GM21526 (cell line): ENCODE results near the gene SMU1.
"Not testable (repeated sequence)": the region's sequence is repeated elsewhere in the genome, so short reads cannot be mapped to it uniquely, and the experiment has no call there.

Experiments used
- ATAC-seq: cut with Tn5 transposase; IDR thresholded peaks from one replicate; pipeline ENCODE4 v1.9.1; 2021; ENCODE audit warnings: moderate library complexity; ENCODE audit not compliant: unreplicated experiment, low FRiP score

Gene SMU1

DNA sequence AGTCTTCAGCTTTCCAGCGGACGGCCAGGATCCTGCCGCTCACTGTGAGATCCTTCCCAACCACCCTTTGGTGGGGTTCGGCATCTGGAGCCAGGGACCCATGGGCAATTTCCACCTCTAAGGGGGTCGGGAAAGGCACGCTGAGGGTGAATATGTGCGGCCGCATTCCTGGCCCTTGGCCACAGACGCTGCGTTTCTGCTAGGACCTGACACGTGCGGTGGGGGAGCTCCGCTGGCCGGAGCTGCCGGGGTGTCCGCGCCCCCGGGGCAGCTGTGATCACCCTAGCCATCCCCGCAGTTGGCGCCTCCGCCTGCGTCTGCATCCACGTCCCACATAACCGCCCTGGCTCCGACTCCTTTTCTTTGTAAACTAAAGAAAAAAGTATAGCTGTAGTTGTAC is 56.7 kb downstream of the SMU1 start:
- ATAC-seq: no peak

DNA sequence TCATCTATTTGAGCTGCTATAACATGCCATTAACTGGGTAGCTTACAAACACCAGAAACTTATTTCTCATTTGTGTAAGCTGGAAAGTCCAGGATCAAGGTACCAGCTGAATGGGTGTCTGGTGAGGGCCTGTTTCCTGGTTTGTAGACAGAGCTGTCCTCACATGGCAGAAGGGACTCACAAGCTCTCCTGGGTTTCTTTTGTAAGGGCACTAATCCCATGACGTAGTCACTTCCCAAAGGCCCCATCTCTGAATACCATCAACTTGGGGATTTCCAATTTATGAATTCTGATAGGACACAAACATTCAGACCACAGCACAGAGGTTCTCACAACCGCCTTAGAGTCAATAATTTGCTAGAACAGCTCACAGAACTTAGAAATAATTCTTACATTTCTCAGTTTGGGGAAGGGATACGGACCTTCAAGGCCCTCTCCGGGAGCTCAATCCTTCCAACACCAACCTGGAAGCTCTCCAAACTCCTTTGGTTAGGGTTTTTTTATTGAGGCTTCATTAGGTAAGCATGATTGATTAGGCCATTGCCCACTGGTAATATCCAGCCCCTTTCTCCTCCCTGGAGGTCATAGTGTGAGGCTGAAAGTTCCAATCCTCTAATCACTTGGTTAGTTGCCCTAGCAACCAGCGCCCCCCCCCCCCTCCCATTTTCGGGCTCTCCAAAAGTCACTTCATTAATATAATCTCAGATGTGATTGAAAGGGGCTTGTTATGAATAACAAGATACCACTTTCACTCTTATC is 59.0 kb downstream of the SMU1 start:
- no peak for ATAC-seq

DNA sequence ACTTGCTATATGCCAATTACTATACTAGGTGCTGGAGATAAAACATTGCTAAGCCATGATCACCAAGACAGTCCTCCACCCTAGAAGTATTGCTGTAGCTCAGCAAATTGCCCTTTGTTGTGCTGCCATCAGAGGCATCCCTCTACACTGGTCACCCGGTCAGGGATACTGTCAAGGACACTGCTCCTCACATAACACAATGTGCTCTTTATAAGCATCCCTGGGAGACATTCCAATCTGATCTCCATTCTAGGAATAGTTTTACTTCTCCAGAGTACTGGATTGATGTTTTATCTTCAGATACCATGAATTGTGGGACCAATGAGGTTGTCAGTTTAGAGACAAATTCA is 61.8 kb downstream of the SMU1 start:
- ATAC-seq: no peak

DNA sequence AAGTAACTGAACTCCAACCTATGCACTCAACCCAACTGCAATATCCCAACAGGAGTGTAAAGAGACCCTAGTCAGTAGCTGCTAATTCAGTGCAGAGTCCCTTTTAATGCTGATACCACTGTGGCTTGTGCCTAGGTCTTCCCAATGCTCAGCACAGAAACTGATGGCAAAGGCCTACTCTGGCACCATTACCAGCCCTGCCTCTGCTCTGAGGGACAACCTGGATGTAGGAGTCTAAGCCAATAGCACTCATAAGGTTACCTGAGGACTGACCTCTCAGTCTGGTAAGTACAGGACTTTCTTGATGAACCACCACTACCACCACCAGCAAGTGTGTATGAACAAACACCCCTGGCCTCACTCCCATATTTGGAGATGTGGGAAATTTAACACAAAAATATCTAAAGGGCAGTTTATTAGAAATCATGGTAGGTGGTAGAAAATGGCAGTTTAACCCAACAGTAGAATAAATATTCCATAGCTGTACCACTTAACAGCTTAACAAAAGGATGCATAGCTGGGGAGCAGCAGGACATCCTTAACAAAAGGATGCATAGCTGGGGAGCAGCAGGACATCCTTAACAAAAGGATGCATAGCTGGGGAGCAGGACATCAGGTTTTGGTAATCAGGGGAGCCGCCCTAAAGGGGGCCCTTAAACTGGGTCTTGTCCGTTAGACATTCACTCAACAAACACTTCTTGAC is 62.4 kb downstream of the SMU1 start:
- ATAC-seq: no peak

DNA sequence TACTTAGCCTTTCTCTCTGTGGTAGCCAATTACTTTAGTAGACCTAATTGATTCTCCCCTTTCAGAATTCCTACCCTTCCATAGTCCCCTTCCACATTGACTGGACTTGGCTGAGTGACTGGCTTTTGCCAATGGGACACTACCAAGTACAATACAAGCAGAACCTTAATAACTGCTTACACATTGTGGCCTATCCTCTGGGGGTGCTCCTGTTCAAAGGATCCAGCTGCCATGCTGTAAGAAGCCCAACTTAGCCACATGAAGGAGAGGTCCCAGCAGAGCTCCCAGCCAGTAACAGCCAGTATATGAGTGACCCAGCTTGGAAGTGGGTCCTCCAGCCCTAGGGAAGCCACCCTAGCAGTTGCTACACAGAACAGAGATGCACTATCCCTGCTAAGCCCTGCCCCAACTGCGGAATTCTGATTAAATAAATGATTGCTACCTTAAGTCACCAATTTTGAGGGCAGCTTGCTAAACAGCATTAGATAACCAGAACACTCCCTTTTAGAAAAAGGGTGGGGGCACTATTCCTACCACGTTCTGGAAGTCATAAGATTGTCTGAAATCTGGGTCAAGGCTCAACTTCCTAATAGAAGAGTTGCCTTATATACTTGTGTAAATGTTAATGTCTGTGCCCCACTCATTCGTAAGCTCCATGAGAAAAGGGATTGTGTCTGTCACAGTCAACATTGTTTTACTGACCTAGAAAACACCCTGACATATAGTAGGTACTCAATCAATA is 64.0 kb downstream of the SMU1 start:
- ATAC-seq: no peak

DNA sequence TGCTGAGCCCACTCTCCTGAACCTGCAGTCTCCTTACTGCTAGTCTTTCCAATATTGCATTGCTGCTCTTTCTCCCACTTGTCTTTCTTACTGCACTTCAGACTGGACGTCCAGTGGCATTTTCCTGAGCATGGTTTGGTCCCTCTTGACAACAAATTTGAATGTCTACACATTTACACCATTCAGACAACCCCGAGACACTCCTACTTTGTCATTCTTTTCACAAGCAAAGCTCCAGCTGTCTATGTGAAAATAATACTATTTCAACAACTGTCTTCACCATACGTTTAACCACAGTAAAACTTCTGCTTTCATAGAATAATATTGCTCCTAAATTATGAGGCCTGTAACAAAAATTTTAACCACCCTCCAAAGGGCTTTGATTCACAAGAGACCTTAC is 64.6 kb downstream of the SMU1 start:
- no peak for ATAC-seq

DNA sequence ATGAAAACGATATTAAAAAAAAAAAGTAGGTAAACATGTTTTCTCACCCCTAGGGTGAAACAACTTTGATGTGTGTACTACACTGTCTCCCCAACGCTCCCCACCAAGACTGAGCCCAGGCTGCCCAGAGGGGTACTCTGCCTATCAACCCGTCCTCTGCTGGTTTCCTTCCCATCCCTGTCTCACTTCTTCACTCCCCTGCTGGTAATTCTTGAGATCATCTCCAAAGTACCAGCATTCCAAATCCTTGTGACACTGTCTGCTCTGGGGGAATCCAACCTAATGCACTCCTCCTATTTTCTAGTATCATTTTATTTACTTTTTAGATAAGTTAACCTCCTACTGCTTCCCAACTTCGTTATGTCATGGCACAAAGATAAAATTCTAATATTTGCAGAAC is 68.7 kb downstream of the SMU1 start:
- ATAC-seq: no peak

DNA sequence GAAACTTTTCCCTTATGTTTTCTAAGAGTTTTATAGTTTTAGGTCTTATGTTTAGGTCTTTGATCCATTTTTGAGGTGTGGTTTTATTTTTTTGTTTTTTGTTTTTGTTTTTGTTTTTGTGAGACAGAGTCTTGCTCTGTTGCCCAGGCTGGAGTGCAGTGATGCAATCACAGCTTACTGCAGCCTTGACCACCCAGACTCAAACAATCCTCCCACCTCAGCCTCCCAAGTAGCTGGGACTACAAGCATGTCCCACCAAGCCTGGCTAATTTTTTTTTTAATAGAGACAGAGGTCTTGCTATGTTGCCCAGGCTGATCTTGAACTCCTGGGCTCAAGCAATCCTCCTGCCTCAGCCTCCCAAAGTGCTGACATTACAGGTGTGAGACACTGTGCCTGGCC is 71.1 kb downstream of the SMU1 start:
- ATAC-seq: not testable (repeated sequence)

DNA sequence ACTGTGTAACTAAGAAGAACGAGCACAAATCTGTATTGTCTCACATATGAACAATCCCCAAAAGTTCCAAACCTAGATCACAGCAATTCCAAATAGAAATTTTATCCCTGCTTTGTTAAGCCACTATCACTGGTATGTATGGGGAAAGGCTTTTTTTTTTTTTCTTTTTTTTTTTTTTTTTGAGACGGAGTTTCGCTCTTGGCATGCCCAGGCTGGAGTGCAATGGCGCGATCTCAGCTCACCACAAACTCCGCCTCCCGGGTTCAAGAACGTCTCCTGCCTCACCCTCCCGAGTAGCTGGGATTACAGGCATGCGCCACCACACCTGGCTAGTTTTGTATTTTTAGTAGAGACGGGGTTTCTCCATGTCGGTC is 75.8 kb downstream of the SMU1 start:
- not testable (repeated sequence) for ATAC-seq

DNA sequence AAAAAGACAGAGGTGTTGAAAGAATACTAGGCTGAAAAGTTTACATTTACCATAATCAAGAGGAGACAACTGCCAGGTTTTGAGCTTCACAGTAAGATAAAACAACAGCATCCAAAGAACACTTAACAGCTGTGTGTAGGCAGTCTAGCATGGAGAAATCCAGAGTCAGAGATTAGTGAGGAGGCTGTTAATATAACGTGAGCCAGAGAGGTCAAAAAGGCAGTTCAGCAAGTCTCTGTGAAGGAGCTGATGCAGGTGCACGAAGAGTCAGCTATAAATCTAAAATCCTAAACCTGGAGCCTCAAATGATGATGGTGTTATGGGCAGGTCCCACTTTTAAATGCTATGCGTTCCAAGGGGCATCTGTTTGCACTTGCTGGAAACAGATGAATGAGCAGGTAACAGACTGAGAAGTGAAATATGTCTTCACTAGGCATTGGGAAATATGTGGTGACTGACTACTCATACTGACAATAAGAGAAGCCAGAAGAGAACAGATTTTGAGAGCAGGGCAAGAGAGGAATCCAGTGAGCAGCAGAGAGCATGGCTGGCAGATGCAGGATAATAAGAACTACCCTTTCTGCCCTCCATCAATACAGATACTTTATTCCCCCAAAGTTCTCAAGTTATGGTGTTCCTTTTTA is 83.8 kb downstream of the SMU1 start:
- no peak for ATAC-seq

DNA sequence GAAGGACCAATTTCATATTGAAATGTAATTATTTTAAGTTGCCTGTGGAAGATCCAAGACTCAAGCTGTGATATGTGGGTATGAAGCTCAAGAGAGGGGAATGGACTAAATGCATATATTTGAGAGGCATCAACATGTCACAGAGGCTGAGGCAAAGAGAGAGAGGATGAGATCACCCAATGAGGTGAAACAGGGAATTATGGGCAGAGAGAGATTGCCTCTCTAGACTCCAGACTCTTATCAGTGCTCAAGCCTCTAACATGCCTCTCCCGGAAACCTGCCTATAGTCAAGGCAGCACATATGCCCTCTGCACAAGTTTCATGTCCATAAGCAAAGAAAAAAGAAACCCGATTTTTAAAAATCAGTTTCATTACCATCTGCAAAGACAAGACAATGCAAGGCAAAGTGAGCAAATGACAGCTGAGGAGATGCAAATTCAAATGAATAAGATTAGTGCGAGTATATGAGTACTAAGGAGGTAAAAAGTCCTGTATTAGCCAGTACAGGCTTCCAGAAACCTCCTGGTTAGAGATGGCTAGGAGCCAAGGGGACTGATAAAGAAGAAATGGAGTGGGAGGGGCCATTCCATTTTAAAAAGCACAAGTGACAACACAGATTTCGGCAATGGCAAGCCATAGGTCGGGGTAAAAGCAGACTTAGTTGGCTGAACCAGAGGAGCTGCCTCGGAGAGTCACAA is 84.4 kb downstream of the SMU1 start:
- ATAC-seq: no peak
